Astrocyte of the spinal cord (primary cell): ENCODE data around the gene BMP6.
A peak's percentile ranks its signal among the peaks of the same experiment; 100 is the strongest.

Experiments
- DNase-seq: peaks from one replicate; pipeline ENCODE4 v3.0.0; 2011; ENCODE audit warnings: low read depth, low spot score
- H3K4me3 ChIP-seq: 2 replicates; pipeline ENCODE4 v1.5.1; 2011; ENCODE audit warnings: low read depth, mild to moderate bottlenecking, low read length, moderate library complexity
- in situ Hi-C: cut with HindIII; loops from 2 replicates; pipeline ENCODE4 v1.10.0; 2017; ENCODE audit warnings: low sequenced_read_pairs
- TF ChIP-seq, protein P1 (sequence below): IDR thresholded peaks from 2 replicates; pipeline ENCODE4 v1.5.1; 2012; ENCODE audit warnings: low read depth, mild to moderate bottlenecking, low read length, inconsistent platforms

The BMP6 gene

DNA sequence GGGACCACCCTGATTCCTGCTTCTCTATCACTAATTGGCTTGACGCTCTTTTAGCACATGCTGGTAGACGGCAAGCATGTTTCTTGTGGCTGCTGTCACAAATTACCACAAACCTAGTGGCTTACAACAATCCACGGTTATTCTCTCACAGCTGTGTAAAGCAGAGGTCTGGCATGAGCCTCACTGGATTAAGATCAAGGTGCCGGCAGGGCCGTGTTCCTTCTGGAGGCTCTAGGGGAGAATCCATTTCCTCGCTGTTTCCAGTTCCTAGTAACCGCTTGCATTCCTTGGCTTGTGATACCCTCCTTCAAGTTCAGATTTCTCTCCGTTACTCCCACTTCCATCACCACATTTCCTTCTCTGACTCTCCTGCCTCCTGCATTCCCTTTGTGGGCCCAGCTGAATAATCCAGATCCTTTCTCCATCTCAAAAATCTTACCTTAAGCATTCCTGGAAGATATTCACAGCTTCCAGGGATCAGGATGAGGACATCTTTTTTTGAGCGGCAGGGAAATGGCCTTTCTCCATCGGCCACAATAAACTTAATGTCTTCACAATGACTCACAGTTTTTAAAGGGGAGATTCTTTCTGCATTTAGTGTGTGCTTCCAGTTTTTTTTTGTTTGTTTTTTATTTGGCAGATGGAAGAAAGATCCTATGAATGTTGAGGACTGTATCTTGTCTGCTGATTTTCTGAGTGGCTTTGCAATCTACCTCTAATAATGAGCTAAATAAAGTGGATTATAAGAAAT is 39.9 kb downstream of the BMP6 start:
- no peak overlapping the region for H3K4me3 ChIP-seq
- TF ChIP-seq, protein P1, sequence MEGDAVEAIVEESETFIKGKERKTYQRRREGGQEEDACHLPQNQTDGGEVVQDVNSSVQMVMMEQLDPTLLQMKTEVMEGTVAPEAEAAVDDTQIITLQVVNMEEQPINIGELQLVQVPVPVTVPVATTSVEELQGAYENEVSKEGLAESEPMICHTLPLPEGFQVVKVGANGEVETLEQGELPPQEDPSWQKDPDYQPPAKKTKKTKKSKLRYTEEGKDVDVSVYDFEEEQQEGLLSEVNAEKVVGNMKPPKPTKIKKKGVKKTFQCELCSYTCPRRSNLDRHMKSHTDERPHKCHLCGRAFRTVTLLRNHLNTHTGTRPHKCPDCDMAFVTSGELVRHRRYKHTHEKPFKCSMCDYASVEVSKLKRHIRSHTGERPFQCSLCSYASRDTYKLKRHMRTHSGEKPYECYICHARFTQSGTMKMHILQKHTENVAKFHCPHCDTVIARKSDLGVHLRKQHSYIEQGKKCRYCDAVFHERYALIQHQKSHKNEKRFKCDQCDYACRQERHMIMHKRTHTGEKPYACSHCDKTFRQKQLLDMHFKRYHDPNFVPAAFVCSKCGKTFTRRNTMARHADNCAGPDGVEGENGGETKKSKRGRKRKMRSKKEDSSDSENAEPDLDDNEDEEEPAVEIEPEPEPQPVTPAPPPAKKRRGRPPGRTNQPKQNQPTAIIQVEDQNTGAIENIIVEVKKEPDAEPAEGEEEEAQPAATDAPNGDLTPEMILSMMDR, result no peak
- in situ Hi-C loops, result no loop called here
- DNase-seq, result peak; percentile 8

DNA sequence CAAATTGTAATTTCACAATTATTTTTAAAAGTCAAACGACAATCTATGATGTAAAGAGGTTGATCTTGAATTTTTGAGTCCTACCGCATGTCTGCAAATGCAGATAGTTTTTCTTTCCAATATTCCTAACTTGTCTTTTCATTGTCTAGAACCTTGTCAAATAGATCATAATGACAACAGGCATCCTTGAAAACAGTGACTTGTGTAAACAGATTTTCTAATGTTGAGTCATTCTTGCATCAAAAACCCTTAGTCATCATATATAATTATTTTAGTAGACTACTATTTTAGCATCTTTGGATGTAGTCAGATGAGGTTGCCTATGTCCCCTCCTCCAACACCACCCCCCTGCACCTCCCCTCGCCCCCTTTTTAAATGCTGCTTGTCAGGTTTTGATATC is 43.8 kb downstream of the BMP6 start:
- TF ChIP-seq, protein P1, result no peak
- in situ Hi-C loops, result no loop called here
- DNase-seq, result peak; percentile 19
- H3K4me3 ChIP-seq, result no peak overlapping the region

DNA sequence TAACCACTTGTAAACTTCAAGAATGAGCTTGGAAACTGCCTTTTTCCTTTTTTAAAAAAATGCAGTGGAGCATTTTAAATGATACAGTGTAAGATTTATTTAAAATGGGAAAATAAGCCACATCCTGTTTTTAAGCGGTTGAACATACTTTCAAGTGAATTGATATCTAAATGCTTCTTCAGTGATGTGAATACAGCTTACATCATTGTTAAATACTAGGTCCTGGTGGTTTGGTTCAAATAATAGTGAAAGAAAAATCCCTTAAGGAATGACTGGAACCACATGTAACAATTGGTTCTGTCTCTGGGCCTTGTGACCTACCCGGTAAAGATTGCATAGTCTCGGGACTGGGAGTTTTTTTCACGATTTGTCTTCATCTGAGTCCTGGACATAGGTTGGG is 44.2 kb downstream of the BMP6 start:
- no peak overlapping the region for H3K4me3 ChIP-seq
- TF ChIP-seq, protein P1, result no peak
- peak; percentile 45 for DNase-seq
- in situ Hi-C loops, result no loop called here

DNA sequence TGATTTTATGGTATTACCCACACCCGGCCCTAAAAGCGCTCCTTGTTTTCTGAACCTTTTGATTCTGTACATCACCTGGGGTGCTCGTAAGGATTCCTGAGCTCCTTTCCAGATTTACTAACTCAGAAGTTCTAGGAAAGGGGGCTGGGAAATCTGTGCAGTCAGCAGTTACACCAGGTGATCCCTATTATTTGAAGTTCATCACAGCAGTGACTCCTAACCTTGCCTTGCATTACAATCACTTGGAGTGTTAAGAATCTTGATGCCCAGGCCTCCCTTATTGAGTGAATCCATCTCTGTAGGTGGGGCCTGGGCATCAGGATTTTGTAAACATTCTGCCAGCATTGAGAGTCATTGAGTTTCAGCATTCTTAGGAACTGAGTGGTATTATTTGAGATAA is 44.7 kb downstream of the BMP6 start:
- no peak for DNase-seq
- TF ChIP-seq, protein P1, result no peak
- H3K4me3 ChIP-seq, result no peak overlapping the region
- in situ Hi-C loops, result no loop called here

DNA sequence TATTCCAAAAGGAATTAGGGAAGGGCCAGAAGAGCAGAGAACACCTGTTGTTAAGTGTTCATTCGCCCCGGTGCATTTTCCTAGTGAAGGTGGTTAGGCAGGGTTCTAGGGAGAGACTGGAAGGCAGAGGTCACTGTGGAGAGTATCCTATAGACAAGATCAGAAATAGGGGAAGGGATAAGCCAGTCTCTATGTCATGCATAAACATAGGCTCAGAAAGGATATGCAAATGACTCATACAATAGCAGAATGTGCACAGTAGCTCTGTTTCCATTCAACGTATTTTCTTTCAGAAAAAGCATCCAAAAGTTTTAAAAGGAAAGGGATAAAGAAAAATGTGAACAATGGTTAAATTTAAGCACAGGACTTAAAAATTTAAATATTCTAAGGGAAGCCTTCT is 47.4 kb downstream of the BMP6 start:
- in situ Hi-C loops, result no loop called here

DNA sequence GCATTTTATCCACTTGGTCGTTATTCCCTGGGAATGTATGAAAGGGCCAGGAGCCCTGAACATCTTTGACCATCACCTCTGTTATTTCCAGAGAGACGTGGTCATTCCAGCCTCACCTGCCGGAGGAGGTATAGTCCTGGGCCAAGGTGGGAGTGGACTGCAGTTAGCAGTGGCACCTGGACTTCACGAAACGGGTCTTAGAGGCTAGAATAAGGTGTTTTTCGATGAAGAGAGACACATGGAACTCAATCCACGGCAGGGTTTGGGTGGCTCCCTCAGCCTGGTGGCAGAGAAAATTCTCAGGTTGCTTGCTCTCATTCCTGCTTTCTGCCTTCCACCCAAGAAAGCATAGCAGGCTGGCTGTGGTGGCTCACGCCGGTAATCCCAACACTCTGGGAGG is 48.0 kb downstream of the BMP6 start:
- H3K4me3 ChIP-seq, result no peak overlapping the region
- DNase-seq, result no peak
- in situ Hi-C loops, result no loop called here
- TF ChIP-seq, protein P1, result no peak

More for the DNA sequence above, 47.4 kb downstream of the BMP6 start:
- no peak overlapping the region for H3K4me3 ChIP-seq
- TF ChIP-seq, protein P1, result no peak
- DNase-seq, result no peak
